ENCODE data around the gene KCND3.

KCND3 gene

DNA sequence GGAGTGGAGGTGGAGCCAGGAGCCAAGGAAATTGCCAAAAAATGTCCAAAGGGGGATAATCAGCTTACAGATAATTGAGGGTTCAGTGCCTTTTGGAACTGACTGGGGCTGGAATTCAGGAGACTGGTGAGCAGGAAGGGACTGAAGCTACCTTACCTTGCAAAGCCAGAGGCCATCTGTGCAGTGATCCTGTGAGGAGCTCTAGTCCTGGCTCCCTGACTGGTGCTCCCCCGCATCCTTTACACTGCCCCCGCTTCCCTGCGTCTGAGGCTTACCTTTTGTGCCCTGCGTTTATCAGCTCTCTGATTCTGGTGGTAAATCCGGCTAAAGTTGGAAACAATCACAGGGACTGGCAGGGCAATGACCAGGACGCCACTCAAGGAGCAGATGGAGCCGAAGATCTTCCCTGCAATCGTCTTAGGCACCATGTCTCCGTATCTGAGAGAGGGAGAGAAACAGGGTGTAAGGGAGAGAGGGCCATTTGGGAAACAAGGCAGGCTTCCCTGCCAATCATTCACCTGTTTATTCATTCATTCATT lies 202.7 kb downstream of the KCND3 start:
- no peak overlapping the region for H3K4me3 ChIP-seq (ENCODE audit: low read depth, low read length)

DNA sequence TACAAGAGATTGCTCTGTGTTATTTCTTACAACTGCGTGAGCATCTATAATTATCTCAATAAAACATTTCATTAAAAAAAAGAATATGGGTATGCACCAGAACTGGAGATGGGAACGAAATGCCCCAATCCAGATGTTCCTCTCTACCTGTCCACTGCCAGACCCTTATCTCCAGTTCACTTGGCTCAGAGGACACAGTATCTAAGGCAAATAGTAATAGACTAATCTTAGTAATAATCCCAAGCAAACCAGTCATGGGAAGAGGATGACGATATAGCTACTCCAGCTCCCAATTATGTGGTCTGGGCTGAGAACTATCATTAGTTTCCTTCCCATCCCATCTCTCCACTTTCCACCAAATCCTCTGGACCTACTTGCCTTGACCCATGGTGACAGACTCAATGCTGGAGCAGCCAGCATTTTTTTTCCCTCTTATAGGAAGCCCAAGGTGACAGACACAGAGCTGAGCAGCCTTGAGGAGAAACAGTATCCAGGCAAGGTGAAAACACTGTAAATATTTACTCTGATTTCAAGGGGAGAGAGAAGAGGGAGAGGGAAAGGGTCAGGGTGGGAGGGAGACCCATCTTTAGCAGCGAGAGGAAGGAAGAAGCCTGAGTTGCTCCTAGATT lies 205.1 kb downstream of the KCND3 start:
- no peak overlapping the region for H3K4me3 ChIP-seq (ENCODE audit: low read depth, low read length)

DNA sequence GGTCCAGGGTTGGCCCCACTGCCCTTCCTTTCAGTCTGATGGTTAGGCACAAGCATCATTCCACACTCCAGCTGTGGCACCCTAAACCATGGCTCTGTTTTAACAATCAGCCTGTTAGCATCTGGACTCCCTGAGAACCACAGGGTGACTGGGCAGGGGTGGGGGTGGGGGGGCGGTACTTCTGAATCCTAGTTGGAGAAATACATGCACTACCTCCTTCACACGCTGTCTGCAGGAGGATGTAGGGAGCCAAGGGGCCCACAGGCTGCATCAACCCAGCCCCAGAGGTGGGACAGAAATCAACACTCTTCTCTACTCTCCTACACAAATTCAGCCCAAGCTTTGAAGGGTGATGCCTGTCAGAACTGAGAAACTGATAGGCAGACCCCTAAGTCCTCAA lies 209.9 kb downstream of the KCND3 start:
- no peak overlapping the region for H3K4me3 ChIP-seq (ENCODE audit: low read depth, low read length)

DNA sequence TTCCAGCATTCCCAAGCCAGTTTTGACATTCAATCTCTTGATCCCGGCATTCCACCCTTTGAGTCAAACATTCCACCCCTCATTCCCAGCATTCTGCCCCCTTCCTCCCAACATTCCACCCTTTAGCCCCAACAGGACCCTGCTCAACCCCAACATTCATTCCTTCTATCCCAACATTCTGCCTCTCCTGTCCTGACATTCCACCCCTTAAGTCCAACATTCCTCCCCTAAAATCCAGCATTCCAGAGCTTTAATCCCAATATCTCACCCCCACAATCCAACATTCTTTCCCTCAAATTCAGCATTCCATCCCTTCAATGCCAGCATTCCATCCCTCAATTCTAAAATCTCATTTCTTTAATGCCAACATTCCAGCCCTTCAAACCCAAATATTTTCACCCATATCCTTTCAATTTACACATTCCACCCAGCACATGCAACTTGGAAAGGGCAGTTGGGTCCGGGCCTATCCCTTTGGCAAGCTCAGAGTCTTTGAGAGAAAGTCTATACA lies 210.9 kb downstream of the KCND3 start:
- no peak overlapping the region for H3K4me3 ChIP-seq (ENCODE audit: low read depth, low read length)

DNA sequence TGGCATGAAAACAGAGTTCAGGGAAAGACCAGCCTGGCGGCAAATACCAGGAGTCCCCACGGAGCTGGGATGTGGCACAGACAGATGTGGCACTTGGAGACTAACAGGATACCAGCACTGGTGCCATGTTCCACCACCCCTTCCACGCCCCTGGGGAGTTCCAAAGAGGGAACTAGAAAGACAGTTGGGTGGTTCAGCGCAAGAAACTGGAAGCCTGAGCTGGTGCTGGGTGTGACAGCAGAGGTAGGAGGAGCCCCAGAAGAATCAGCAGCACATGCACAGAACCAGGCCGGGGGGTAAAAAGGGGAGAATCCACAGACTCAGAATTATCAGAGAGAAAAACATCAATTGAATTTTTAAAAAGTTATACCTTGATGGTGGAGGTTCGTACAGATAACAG lies 211.4 kb downstream of the KCND3 start:
- no peak overlapping the region for H3K4me3 ChIP-seq (ENCODE audit: low read depth, low read length)

DNA sequence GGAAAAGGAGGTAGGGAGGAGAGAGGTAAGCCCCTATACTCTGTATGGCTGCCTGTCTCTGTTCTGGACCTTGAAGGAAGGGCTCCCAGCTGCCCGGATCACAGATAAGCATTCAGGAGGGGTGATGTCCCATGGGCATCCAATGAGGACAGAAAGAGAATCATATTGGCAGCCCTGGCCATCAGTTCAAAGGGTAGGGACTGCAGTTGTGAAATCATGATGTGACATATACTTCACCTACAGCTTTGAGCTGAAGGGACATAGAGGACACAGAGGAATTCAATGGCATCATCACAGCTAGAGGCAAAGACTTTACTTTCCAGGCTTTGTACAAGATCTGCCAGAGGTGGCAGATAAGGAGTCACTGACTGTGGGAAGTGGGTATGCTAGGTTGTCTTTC lies 212.2 kb downstream of the KCND3 start:
- no peak overlapping the region for H3K4me3 ChIP-seq (ENCODE audit: low read depth, low read length)

DNA sequence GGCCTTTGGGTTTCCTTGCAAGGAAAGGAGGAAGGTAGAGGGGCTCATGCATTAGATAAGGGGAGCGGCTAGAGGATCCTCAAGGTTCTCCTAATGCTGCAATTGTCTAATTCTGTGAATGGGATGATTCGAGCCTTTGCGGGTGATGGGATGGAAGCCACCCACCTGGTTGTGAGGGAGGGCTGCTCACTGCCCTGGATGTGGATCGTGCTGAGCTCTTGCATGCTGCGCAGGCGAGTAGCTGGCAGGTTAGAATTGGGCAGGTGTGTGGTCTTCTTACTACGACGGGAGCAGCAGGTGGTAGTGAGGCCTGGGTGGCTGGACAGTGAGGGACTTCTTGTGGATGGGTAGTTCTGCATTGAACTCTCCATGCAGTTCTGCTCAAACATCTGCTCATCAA lies 212.6 kb downstream of the KCND3 start:
- no peak overlapping the region for H3K4me3 ChIP-seq (ENCODE audit: low read depth, low read length)

DNA sequence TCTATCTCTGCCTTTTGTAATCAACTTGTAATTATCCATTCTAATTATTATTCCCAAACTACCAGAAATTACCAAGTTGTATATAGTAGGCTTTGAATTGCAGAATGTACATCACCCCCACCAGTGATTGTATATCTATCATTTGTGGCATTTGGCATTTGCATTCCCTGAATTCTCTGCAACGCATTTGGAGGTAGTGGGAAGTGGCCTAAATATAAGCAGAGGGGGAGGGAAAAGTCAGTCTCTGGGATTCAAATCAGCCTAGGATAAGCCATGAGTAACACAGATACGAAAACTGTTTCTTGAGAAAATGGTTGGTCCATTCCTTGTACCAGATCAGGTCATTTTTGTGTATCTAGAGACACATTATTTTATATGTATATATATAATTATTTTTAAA lies 213.1 kb downstream of the KCND3 start:
- H3K4me3 ChIP-seq (ENCODE audit: low read depth, low read length), result no peak overlapping the region

DNA sequence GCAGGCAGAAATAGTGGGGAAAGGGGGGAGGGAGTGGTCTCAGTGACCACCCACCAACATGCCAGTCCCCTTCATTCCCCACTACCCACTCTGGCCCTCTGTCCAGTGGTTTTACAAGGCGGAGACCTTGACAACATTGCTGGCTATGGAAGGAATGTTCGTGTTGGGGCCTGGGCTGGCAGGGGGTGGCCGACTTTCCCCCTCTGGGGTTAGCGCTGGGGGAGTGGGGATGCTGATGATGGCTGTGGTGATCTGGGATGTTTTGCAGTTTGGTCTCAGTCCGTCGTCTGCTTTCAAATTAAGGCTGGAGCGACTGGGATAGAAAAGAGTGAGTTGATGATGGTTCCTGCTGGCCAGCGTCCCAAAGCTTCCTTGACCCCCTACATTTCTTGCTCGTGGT lies 213.5 kb downstream of the KCND3 start:
- H3K4me3 ChIP-seq (ENCODE audit: low read depth, low read length), result no peak overlapping the region

DNA sequence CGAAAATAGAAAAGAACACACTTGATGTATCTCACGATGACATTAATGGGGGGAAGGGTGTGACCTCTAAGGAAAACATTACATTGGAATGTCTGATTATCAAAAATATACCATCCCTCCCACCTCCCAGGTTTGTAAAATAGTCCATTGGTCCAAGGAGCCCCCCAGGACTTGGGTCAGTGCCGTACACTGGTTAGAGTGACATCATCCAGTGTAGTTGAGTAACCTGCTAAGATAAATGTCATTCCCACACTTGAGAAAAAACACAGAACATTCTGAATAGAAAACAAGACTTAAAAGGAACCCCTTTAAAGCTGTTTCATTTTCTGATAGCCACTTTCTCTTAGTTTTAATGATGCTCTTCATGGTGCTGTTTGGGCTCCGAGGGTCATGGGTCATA lies 218.6 kb downstream of the KCND3 start:
- no peak overlapping the region for H3K4me3 ChIP-seq (ENCODE audit: low read depth, low read length)

DNA sequence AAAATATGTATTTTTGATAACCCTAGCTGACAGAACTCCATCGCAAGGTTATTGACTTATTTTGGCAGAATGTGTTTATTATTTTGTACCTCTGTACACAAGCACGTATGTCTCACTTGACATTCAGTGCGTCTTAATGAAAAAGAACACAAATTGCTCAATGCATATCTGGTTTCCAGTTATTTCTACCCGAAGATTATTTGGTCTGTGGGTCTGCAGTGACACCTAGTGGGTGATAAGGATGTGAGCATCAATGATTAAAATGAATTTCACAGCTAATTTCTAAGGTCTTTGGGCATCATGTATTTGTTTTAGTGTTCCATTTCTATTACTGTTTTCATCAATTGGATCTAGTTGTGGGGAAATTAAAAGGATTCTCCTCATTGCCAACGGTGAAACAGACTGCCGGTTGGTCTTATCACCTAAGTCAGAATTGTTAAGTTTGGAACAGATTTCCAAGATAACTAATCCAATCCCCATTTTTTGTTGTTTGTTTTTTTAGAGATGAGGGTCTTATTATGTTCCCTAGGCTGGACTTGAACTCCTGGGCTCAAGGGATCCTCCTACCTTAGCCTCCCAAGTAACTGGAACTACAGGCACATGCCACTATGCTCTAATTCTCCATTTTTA lies 219.8 kb downstream of the KCND3 start:
- no peak overlapping the region for H3K4me3 ChIP-seq (ENCODE audit: low read depth, low read length)

DNA sequence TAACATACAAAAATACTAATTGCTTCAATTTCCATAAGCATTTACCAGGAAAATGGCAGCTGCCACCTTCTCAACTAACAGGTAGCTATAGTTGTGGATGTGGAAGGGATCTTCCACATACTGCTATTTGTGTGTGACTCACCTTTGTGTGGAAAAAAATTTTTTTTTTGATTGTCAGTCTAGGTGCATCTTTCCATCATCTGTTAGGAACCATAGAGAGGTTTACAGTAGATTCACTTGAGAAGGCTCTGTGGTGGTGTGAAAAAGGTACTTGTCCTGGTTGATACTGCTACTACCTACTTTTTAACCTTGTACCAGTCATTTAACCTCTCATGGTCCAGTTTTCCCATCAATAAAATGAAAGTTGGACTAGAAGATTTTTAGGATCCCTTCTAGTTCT lies 220.8 kb downstream of the KCND3 start:
- H3K4me3 ChIP-seq (ENCODE audit: low read depth, low read length), result no peak overlapping the region

DNA sequence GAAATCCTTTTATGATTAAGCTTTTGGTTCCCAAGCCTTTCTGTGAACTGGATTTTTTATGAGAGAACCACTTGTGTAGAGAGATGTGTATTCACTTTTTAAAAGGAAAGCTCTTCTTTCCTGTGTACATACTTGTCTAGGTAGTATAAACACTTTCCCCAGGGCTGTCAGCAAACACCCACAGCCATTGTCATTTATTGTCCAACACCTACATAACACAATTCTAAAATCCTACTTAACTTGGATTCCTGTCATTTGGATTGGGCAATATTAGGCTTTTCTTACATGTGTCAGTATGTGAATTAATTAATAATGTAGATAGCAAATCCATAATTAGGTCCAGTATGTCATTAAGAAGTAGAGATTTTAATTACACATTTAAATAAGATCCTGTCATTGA lies 221.4 kb downstream of the KCND3 start:
- no peak overlapping the region for H3K4me3 ChIP-seq (ENCODE audit: low read depth, low read length)

DNA sequence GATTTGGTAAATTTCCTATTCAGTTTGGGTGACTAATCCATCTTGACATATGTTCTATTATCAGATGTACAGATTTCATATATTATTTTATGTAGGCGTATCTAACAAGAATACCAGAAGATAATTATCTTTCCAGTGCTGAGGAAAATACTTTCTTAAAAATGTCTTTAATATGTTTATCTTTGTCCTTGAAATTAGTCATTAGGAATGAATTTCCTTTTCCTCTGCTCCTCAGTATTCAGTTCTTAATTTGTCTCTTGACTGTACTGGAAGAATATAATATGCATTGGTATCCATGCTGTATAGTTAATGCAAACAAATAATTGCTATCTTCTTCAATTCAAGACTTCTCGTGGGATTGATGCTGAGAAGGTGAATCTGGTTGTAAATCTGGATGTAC lies 227.1 kb downstream of the KCND3 start:
- no peak overlapping the region for H3K4me3 ChIP-seq (ENCODE audit: low read depth, low read length)

DNA sequence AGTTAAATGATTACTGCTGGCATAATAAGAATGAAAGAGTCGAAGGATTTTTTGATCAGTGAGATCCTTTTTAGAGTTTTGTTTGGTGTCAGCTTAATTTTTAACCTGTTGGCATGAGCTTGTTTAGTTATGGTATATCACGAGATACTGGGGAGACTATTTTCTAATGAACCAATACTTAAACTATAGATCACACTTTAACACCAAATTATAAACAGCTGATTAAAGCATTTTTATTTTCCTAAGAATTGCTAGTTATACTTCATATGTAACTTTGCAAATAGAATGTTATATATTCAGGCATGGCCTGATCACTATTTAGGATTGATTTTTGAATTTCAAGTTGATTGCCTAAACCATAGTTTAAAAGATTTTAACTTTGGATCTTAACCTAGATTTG lies 227.8 kb downstream of the KCND3 start:
- H3K4me3 ChIP-seq (ENCODE audit: low read depth, low read length), result no peak overlapping the region

DNA sequence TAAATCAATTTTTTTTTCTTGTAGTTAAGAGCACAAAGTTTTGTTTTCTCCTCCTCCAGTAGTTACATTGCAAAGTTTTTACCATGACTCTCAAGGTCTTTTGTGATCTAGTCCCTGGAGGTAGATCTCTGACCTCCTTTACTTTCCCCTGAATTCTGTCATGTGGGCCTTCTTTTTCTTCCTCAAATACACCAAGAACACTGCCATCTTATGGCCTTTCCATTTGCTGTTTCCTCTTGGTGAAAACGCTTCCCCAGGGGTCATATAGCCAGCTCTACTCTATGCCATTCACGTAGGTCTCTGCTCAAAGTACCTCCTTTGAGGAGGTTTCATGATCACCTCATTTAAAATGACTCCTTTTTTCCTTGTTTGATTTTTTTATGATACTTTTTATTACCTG lies 231.1 kb downstream of the KCND3 start:
- H3K4me3 ChIP-seq (ENCODE audit: low read depth, low read length), result no peak overlapping the region

DNA sequence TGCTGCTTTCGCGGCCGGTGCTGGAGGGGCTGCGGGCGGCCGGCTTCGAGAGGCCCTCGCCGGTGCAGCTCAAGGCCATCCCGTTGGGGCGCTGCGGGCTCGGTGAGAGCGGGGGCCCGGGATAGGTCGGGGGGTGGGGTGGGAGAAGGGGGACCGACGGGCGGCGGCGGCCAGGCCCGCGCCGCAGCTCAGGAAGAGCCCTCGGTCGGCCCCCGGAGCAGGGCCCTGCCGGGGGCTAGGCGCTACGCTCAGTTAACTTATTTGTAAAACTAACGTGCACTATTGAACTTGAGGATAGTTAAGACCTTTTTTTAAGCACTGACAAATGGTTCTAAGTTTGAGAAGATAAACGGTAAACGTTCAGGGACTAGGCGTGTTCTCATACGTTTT lies 233.3 kb downstream of the KCND3 start:
- H3K4me3 ChIP-seq (ENCODE audit: low read depth, low read length), result peak overlapping the region; percentile 91

DNA sequence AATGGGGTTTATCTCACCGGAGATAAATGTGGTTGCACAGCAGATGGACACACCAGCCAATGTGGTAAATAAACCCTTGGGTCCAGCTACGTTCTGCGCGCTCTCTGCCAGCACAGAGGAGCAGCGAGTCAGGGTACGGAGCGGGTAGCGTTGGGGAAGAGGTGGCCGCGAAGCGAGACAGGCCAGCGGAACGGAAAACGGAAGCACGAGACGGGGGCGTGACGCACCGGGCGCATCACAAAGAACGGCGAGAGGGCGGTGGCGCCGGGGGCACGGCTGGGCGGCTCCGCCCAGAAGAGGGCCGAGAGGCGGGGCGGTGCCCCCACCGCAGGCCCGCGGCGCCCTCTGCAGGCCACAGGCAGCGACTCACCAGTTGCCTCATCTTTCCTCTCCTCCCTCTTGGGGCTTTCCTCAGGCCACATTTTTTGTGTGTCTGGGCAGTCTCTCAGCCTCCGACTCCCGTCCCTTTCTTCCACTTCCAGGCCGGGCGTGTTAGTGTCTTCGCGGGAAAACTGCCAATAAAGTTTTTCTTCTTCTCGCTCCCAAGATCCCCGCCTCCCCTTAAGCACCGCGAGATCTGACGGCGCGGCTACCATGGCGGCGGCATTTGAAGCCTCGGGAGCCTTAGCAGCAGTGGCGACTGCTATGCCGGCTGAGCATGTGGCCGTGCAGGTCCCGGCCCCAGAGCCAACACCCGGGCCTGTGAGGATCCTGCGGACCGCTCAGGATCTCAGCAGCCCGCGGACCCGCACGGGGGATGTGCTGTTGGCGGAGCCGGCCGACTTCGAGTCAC lies 233.9 kb downstream of the KCND3 start, which contains the start of gene DDX20:
TSS of gene DDX20 (plus strand) at position 571 of the 793 bp plus-strand sequence. CDS start at position 595, 24 bp downstream.
- H3K4me3 ChIP-seq (ENCODE audit: low read depth, low read length), result peak within 1 kb of the TSS; percentile 91

DNA sequence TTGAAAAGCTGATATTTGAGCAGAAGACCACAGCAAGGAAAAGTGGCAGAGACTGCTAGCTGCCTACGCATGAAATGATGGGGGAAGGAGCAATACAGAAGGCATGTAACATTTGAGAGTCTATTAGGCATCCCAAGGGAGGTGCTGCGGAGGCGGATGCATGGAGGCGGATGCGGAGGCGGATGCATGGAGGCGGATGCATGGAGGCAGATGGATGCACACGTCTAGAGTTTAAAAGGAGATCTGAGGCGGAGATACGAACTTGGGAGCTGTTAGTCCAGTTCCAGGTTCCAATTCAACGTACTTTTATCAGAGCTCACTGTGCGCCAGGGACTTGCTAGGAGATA lies 234.5 kb downstream of the KCND3 start:
- peak overlapping the region; percentile 91 for H3K4me3 ChIP-seq (ENCODE audit: low read depth, low read length)

DNA sequence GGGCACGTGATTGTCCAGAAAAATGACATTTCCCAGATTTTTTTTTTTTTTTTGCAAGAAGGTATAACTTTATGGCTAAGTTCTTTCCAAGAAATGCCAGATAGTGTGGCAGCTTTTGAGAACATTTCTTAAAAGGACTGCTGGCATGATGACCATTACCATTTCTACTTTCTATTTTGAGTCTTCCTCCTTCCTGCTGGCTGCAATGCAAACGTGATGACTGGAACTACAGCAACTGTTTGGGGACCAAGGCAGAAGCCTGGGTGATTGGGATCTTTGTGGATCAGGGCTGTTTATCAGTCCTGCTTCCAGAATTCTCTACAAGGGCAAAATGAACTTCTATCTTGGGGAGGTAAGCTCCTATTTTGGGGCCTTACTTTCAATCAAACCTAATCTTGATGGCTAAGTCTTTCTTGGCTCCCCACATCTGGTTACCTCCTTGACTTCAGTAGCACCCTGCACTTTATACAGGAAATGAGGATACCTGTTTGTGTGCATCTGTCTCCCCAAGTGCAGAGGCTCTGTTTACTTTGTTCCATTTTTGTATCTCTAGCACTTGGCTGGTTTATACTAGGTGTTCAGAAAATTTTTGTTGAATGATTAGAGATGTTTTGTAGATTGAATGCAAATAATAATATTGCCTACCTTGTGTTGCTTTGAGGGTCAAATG lies 237.4 kb downstream of the KCND3 start:
- H3K4me3 ChIP-seq (ENCODE audit: low read depth, low read length), result no peak overlapping the region

DNA sequence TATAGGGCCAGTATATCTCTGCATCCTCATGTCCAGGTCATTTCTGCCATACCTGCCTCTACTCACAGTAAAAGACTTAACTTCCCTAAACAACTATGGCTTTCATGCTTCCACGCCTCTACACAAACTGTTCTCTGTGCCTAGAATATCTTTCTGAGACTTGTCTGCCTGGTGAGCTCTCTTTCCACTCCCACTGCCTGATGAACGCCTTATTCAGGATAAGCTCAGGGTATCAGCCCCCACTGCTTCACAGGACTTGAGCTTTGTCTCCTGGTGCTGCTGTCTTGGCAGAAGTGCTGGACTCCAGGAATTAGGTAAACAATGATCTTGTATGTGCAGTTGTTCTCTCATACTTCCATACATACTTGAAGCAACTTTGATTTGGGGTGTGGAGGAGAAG lies 238.6 kb downstream of the KCND3 start:
- no peak overlapping the region for H3K4me3 ChIP-seq (ENCODE audit: low read depth, low read length)

Measured in iPS-11a (cell line).